Activated CD4-positive, CD25-positive, alpha-beta regulatory T cell treated with anti-CD3 and anti-CD28 coated beads, Interleukin-2, amount 50 U/mL, for 24 hours (primary cell): ENCODE measurements around the gene PGBD2.
"Not testable (repeated sequence)": the region's sequence is repeated elsewhere in the genome, so short reads cannot be mapped to it uniquely, and the experiment has no call there.

Experiments used
- ATAC-seq, 2 donors: fragments of 150-1000 bp; cut with Tn5 transposase; one replicate each; pipeline ENCODE4 v1.10.0; 2021; ENCODE audit warnings: mild to moderate bottlenecking in 1 of 2, moderate library complexity in 1 of 2

The PGBD2 gene

GRCh38 chr1:248926401-248927182 is 20.6 kb downstream of the PGBD2 start:
- no peak for ATAC-seq

- not testable (repeated sequence) for ATAC-seq
Measured at GRCh38 chr1:248927283-248927682, 21.2 kb downstream of the PGBD2 start.

GRCh38 chr1:248928122-248928521 is 22.1 kb downstream of the PGBD2 start:
- ATAC-seq, result not testable (repeated sequence)

GRCh38 chr1:248930037-248930436 is 24.0 kb downstream of the PGBD2 start:
- not testable (repeated sequence) for ATAC-seq

- ATAC-seq, result not testable (repeated sequence)
Measured at GRCh38 chr1:248938173-248938809, 32.3 kb downstream of the PGBD2 start.

- not testable (repeated sequence) for ATAC-seq
Measured at GRCh38 chr1:248944134-248944999, 38.3 kb downstream of the PGBD2 start.

GRCh38 chr1:248945000-248945423 is 39.0 kb downstream of the PGBD2 start:
- not testable (repeated sequence) for ATAC-seq

- not testable (repeated sequence) for ATAC-seq
Measured at GRCh38 chr1:248945453-248945852, 39.4 kb downstream of the PGBD2 start.

- not testable (repeated sequence) for ATAC-seq
Measured at GRCh38 chr1:248945856-248946416, 39.9 kb downstream of the PGBD2 start.
